CD8-positive, alpha-beta memory T cell (primary cell): ENCODE data around the gene SLC22A14. TPM values are rescaled to one million over a fixed set of nuclear protein-coding genes. Genes with fewer than 3 reads are reported as not detected.

Experiments
- CTCF ChIA-PET: fragments of 350-600 bp; sonication (Branson Sonifier 250); formaldehyde crosslinking; loops from one replicate; lab custom pipeline; 2021; ENCODE audit warnings: antibody characterized with exemption; lab: Charles Lee
- POLR2A ChIA-PET: fragments of 350-600 bp; sonication (Branson Sonifier 250); formaldehyde crosslinking; loops from one replicate; lab custom pipeline; 2021; ENCODE audit warnings: antibody characterized with exemption; lab: Charles Lee
- DNase-seq, 5 donors: peaks; one replicate each; pipeline versions ENCODE4 v3.0.0 to v3.0.0-alpha.2; 2020 to 2022; ENCODE audit warnings: mixed read lengths in 1 of 5
- H3K27ac ChIP-seq: one replicate; pipeline ENCODE4 v1.7.0; 2013; ENCODE audit warnings: low read depth, mild to moderate bottlenecking, low read length, moderate library complexity
- H3K27me3 ChIP-seq: 2 replicates; pipeline ENCODE4 v1.7.0; 2013; ENCODE audit warnings: low read length, mild to moderate bottlenecking; ENCODE audit not compliant: insufficient read depth, poor library complexity, severe bottlenecking
- H3K36me3 ChIP-seq: 2 replicates; pipeline ENCODE4 v1.7.0; 2013; ENCODE audit warnings: mild to moderate bottlenecking, low read length, moderate library complexity; ENCODE audit not compliant: insufficient read depth
- H3K4me1 ChIP-seq: 2 replicates; pipeline ENCODE4 v1.7.0; 2013; ENCODE audit warnings: mild to moderate bottlenecking, low read length, moderate library complexity; ENCODE audit not compliant: insufficient read depth
- H3K4me3 ChIP-seq: 2 replicates; pipeline ENCODE4 v1.7.0; 2013; ENCODE audit warnings: mild to moderate bottlenecking, low read length
- H3K9me3 ChIP-seq: 2 replicates; pipeline ENCODE4 v1.7.0; 2013; ENCODE audit warnings: mild to moderate bottlenecking, low read length
- H3K27ac Mint-ChIP-seq, 8 donors: one replicate each; pipeline ENCODE4 v1.8.0; 2020 to 2021; ENCODE audit warnings: mixed read lengths in 8 of 8, mild to moderate bottlenecking in 6 of 8, inconsistent platforms in 3 of 8, moderate library complexity in 3 of 8
- H3K27me3 Mint-ChIP-seq, 2 donors: one replicate each; pipeline ENCODE4 v1.8.0; 2020 to 2021; ENCODE audit warnings: mixed read lengths in 2 of 2, mild to moderate bottlenecking in 1 of 2, moderate library complexity in 1 of 2
- H3K36me3 Mint-ChIP-seq, 3 donors: one replicate each; pipeline ENCODE4 v1.8.0; 2020 to 2021; ENCODE audit warnings: mixed read lengths in 3 of 3, inconsistent platforms in 1 of 3, mild to moderate bottlenecking in 1 of 3
- H3K4me1 Mint-ChIP-seq, 3 donors: one replicate each; pipeline ENCODE4 v1.8.0; 2020 to 2021; ENCODE audit warnings: mixed read lengths in 3 of 3, inconsistent platforms in 1 of 3, mild to moderate bottlenecking in 1 of 3
- H3K4me3 Mint-ChIP-seq, 7 donors: one replicate each; pipeline ENCODE4 v1.8.0; 2020 to 2021; ENCODE audit warnings: mixed read lengths in 7 of 7, mild to moderate bottlenecking in 6 of 7, moderate library complexity in 4 of 7, inconsistent platforms in 2 of 7
- H3K9me3 Mint-ChIP-seq, 5 donors: one replicate each; pipeline ENCODE4 v1.8.0; 2020 to 2022; ENCODE audit warnings: mixed read lengths in 5 of 5, mild to moderate bottlenecking in 3 of 5, moderate library complexity in 2 of 5, inconsistent platforms in 1 of 5
- polyA plus RNA-seq: library from polyadenylated mRNA; unstranded; fragments of 300-500 nt; fragmentation: Illumina TruSeq; gene quantifications from one replicate; pipeline ENCODE4 v1.2.3, GENCODE V29; 2021
- total RNA-seq, 2 experiments: library from RNA; stranded (reverse); gene quantifications; one replicate each; pipeline ENCODE4 v1.2.3, GENCODE V29; 2021

The SLC22A14 gene
- total and polyA plus RNA-seq, 3 experiments from 2014 or later: not detected

GRCh38 chr3:38331257-38332022, 49.3 kb downstream of the SLC22A14 start:
- no peaks in the 10 kb centered on the region for H3K36me3 ChIP-seq
- CTCF ChIA-PET: interaction anchor here (1.1 to 1.4 kb wide), 2 partner anchors 15 to 149 kb away, joined by 3 to 5 read pairs; partner anchors contain the start of gene XYLB
- Mint-ChIP-seq H3K4me1 (no peaks in the 10 kb centered on the region), H3K9me3 (no peaks in the 10 kb centered on the region), H3K4me3 (no peak overlapping the region), H3K27ac (no peak overlapping the region), H3K36me3 (no peaks in the 10 kb centered on the region), H3K27me3 (peaks cover 8 to 18% of the 10 kb centered on the region in 2 donors)
- H3K27ac ChIP-seq: no peak overlapping the region
- no peaks in the 10 kb centered on the region for H3K4me1 ChIP-seq
- H3K27me3 ChIP-seq: no peaks in the 10 kb centered on the region
- no peak for DNase-seq
- no peak overlapping the region for H3K4me3 ChIP-seq
- POLR2A ChIA-PET: no interaction called here
- no peaks in the 10 kb centered on the region for H3K9me3 ChIP-seq

- H3K9me3 ChIP-seq: no peaks in the 10 kb centered on the region
- Mint-ChIP-seq H3K4me3 (no peak overlapping the region), H3K36me3 (no peaks in the 10 kb centered on the region), H3K27ac (no peak overlapping the region), H3K27me3 (peaks cover 4 to 10% of the 10 kb centered on the region in 2 donors), H3K9me3 (no peaks in the 10 kb centered on the region), H3K4me1 (no peaks in the 10 kb centered on the region)
- no peak overlapping the region for H3K27ac ChIP-seq
- ChIA-PET CTCF (interaction anchor here (1.1 to 1.4 kb wide), 2 partner anchors 15 to 148 kb away, joined by 3 to 5 read pairs; partner anchors contain the start of gene XYLB), POLR2A (no interaction called here)
- no peak for DNase-seq
- no peak overlapping the region for H3K4me3 ChIP-seq
- H3K27me3 ChIP-seq: no peaks in the 10 kb centered on the region
- no peaks in the 10 kb centered on the region for H3K36me3 ChIP-seq
- no peaks in the 10 kb centered on the region for H3K4me1 ChIP-seq
These were observed 50.1 kb downstream of the SLC22A14 start for GRCh38 chr3:38332201-38332600.

GRCh38 chr3:38334142-38335055, 52.3 kb downstream of the SLC22A14 start:
- no peak for DNase-seq
- no peak overlapping the region for H3K27ac ChIP-seq
- H3K9me3 Mint-ChIP-seq: no peaks in the 10 kb centered on the region
- peaks cover 3 to 9% of the 10 kb centered on the region in 2 donors for H3K27me3 Mint-ChIP-seq
- H3K27me3 ChIP-seq: no peaks in the 10 kb centered on the region
- H3K36me3 Mint-ChIP-seq: no peaks in the 10 kb centered on the region
- no peak overlapping the region for H3K27ac Mint-ChIP-seq
- ChIA-PET POLR2A (no interaction called here), CTCF (interaction anchor here (1.7 kb wide), 1 partner anchor 12 kb away, joined by 13 read pairs; the partner anchor contains the start of gene XYLB)
- H3K4me3 Mint-ChIP-seq: no peak overlapping the region
- H3K4me1 ChIP-seq: no peaks in the 10 kb centered on the region
- no peaks in the 10 kb centered on the region for H3K36me3 ChIP-seq
- H3K4me1 Mint-ChIP-seq: no peaks in the 10 kb centered on the region
- no peak overlapping the region for H3K4me3 ChIP-seq
- H3K9me3 ChIP-seq: no peaks in the 10 kb centered on the region

- Mint-ChIP-seq H3K27me3 (peaks cover 3 to 9% of the 10 kb centered on the region in 2 donors), H3K36me3 (no peaks in the 10 kb centered on the region), H3K4me3 (peak overlapping the region in 1 of 7 donors; percentile 15), H3K4me1 (no peaks in the 10 kb centered on the region), H3K9me3 (no peaks in the 10 kb centered on the region), H3K27ac (no peak overlapping the region)
- Histone ChIP-seq H3K9me3 (no peaks in the 10 kb centered on the region), H3K4me1 (no peaks in the 10 kb centered on the region), H3K4me3 (no peak overlapping the region), H3K36me3 (no peaks in the 10 kb centered on the region), H3K27ac (no peak overlapping the region), H3K27me3 (no peaks in the 10 kb centered on the region)
- ChIA-PET POLR2A (no interaction called here), CTCF (no interaction called here)
- DNase-seq: no peak
These were observed 53.2 kb downstream of the SLC22A14 start for GRCh38 chr3:38335263-38335662.

- DNase-seq: no peak
- H3K27me3 Mint-ChIP-seq: peaks cover 0 to 9% of the 10 kb centered on the region in 2 donors
- H3K36me3 ChIP-seq: no peaks in the 10 kb centered on the region
- no peaks in the 10 kb centered on the region for H3K27me3 ChIP-seq
- no peak overlapping the region for H3K4me3 ChIP-seq
- H3K9me3 Mint-ChIP-seq: no peaks in the 10 kb centered on the region
- H3K36me3 Mint-ChIP-seq: no peaks in the 10 kb centered on the region
- no peaks in the 10 kb centered on the region for H3K4me1 Mint-ChIP-seq
- no peaks in the 10 kb centered on the region for H3K4me1 ChIP-seq
- no peak overlapping the region for H3K4me3 Mint-ChIP-seq
- POLR2A ChIA-PET: no interaction called here
- no peak overlapping the region for H3K27ac ChIP-seq
- no peaks in the 10 kb centered on the region for H3K9me3 ChIP-seq
- no peak overlapping the region for H3K27ac Mint-ChIP-seq
- CTCF ChIA-PET: interaction anchor here (1.0 kb wide), 1 partner anchor 9 kb away, joined by 4 read pairs; the partner anchor contains the start of gene XYLB
These were observed 55.6 kb downstream of the SLC22A14 start for GRCh38 chr3:38337703-38338102.

- H3K36me3 Mint-ChIP-seq: no peaks in the 10 kb centered on the region
- no peak overlapping the region for H3K27ac Mint-ChIP-seq
- H3K4me1 Mint-ChIP-seq: peaks cover 0 to 10% (median 2%) of the 10 kb centered on the region in 3 donors
- H3K27me3 Mint-ChIP-seq: peaks cover 0 to 6% of the 10 kb centered on the region in 2 donors
- Histone ChIP-seq H3K27ac (no peak overlapping the region), H3K36me3 (no peaks in the 10 kb centered on the region), H3K9me3 (no peaks in the 10 kb centered on the region), H3K4me1 (no peaks in the 10 kb centered on the region), H3K4me3 (no peak overlapping the region), H3K27me3 (no peaks in the 10 kb centered on the region)
- no peak for DNase-seq
- POLR2A ChIA-PET: no interaction called here
- H3K9me3 Mint-ChIP-seq: no peaks in the 10 kb centered on the region
- CTCF ChIA-PET: interaction anchor here (1.2 kb wide), 1 partner anchor 137 kb away, joined by 4 read pairs; no protein-coding TSS in a partner anchor
- peak overlapping the region in 1 of 7 donors; percentile 31 for H3K4me3 Mint-ChIP-seq
These were observed 61.9 kb downstream of the SLC22A14 start for GRCh38 chr3:38343797-38344594.

GRCh38 chr3:38345879-38346586, 63.9 kb downstream of the SLC22A14 start:
- no peak overlapping the region for H3K27ac ChIP-seq
- Mint-ChIP-seq H3K4me3 (peak overlapping the region; percentile 72 to 93 (median 83)), H3K27ac (peak overlapping the region in 3 of 8 donors; percentile 45 to 81 (median 66)), H3K27me3 (peaks cover 0 to 6% of the 10 kb centered on the region in 2 donors), H3K36me3 (no peaks in the 10 kb centered on the region), H3K4me1 (peaks cover 0 to 10% (median 2%) of the 10 kb centered on the region in 3 donors), H3K9me3 (no peaks in the 10 kb centered on the region)
- no peak for DNase-seq
- no peaks in the 10 kb centered on the region for H3K9me3 ChIP-seq
- ChIA-PET POLR2A (interaction anchor here (0.6 kb wide), 1 partner anchor 20 kb away, joined by 5 read pairs; no protein-coding TSS in a partner anchor), CTCF (interaction anchor here (0.9 to 3.3 kb wide), 38 partner anchors 8 to 388 kb away, joined by 3 to 83 read pairs (median 5); partner anchors contain the start of genes ACAA1, EXOG and OXSR1)
- no peaks in the 10 kb centered on the region for H3K36me3 ChIP-seq
- H3K27me3 ChIP-seq: no peaks in the 10 kb centered on the region
- no peaks in the 10 kb centered on the region for H3K4me1 ChIP-seq
- peak overlapping the region; percentile 59 for H3K4me3 ChIP-seq
